Neuronal stem cell (in vitro differentiated cells): ENCODE measurements around the gene CCDC85C.

ENCODE experiments used
- DNase-seq: peaks from one replicate; pipeline ENCODE4 v3.0.0-alpha.2; 2013; ENCODE audit warnings: low spot score
- H2AFZ ChIP-seq: one replicate; pipeline ENCODE4 v1.6.1; 2013; ENCODE audit warnings: mild to moderate bottlenecking, low read length, inconsistent platforms
- H2AK5ac ChIP-seq: 2 replicates; pipeline ENCODE4 v1.6.1; 2013; ENCODE audit warnings: low read depth, mild to moderate bottlenecking, inconsistent platforms, low read length, moderate library complexity, mixed read lengths
- H2BK120ac ChIP-seq: 2 replicates; pipeline ENCODE4 v1.6.1; 2013; ENCODE audit warnings: low read depth, mild to moderate bottlenecking, inconsistent platforms, low read length, moderate library complexity, mixed read lengths
- H2BK12ac ChIP-seq: one replicate; pipeline ENCODE4 v1.6.1; 2013; ENCODE audit warnings: low read length, inconsistent platforms
- H2BK15ac ChIP-seq: 2 replicates; pipeline ENCODE4 v1.6.1; 2013; ENCODE audit warnings: mild to moderate bottlenecking, low read length, inconsistent platforms, mixed read lengths
- H2BK5ac ChIP-seq: one replicate; pipeline ENCODE4 v1.6.1; 2013; ENCODE audit warnings: inconsistent platforms, mild to moderate bottlenecking, low read length, moderate library complexity
- H3K14ac ChIP-seq: one replicate; pipeline ENCODE4 v1.6.1; 2013; ENCODE audit warnings: low read length, inconsistent platforms
- H3K18ac ChIP-seq: 2 replicates; pipeline ENCODE4 v1.6.1; 2013; ENCODE audit warnings: low read length, inconsistent platforms
- H3K23ac ChIP-seq: 2 replicates; pipeline ENCODE4 v1.6.1; 2013; ENCODE audit warnings: low read depth, mild to moderate bottlenecking, mixed read lengths, low read length, inconsistent platforms; ENCODE audit not compliant: poor library complexity
- H3K27ac ChIP-seq: replicated peaks from 3 replicates; pipeline ENCODE4 v1.5.1; 2013; ENCODE audit warnings: low read length, inconsistent platforms
- H3K27me3 ChIP-seq, 3 experiments: 2 replicates each; pipeline ENCODE4 v1.6.1; 2013; ENCODE audit warnings: low read length in 3 of 3, mild to moderate bottlenecking in 2 of 3, inconsistent platforms in 1 of 3, low read depth in 1 of 3, mixed read lengths in 1 of 3, moderate library complexity in 1 of 3; ENCODE audit not compliant: control insufficient read depth in 3 of 3, insufficient read depth in 3 of 3
- H3K36me3 ChIP-seq, 2 donors: replicated peaks in 1 of 2; 2 replicates each; pipeline ENCODE4 v1.6.1; 2013; ENCODE audit warnings: low read length in 2 of 2; ENCODE audit not compliant: control insufficient read depth in 2 of 2, insufficient read depth in 2 of 2
- H3K4ac ChIP-seq: 2 replicates; pipeline ENCODE4 v1.6.1; 2013; ENCODE audit warnings: inconsistent platforms, mild to moderate bottlenecking, low read length, moderate library complexity
- H3K4me1 ChIP-seq, 2 donors: 1 replicate in 1 of 2; 2 replicates in 1 of 2; pipeline ENCODE4 v1.6.1; 2013; ENCODE audit warnings: low read length in 2 of 2, low read depth in 1 of 2; ENCODE audit not compliant: control insufficient read depth in 2 of 2, insufficient read depth in 1 of 2
- H3K4me2 ChIP-seq: one replicate; pipeline ENCODE4 v1.6.1; 2013; ENCODE audit warnings: mild to moderate bottlenecking, low read length, inconsistent platforms; ENCODE audit not compliant: insufficient read depth, poor library complexity, severe bottlenecking
- H3K4me3 ChIP-seq, 2 donors: 2 replicates each; pipeline ENCODE4 v1.5.1; 2013; ENCODE audit warnings: low read length in 2 of 2, mild to moderate bottlenecking in 2 of 2, inconsistent platforms in 1 of 2, moderate library complexity in 1 of 2
- H3K79me1 ChIP-seq: one replicate; pipeline ENCODE4 v1.6.1; 2013; ENCODE audit warnings: low read depth, mild to moderate bottlenecking, inconsistent platforms, low read length, moderate library complexity
- H3K9ac ChIP-seq: one replicate; pipeline ENCODE4 v1.6.1; 2013; ENCODE audit warnings: mild to moderate bottlenecking, low read depth, low read length, inconsistent platforms; ENCODE audit not compliant: poor library complexity
- H3K9me3 ChIP-seq, 2 donors: replicated peaks in 1 of 2; 2 replicates each; pipeline versions ENCODE3 to v1.6.1; 2013; ENCODE audit warnings: low read length in 2 of 2, mild to moderate bottlenecking in 2 of 2, inconsistent platforms in 1 of 2, low read depth in 1 of 2, mixed read lengths in 1 of 2, moderate library complexity in 1 of 2; ENCODE audit not compliant: control insufficient read depth in 2 of 2, insufficient read depth in 1 of 2
- H4K8ac ChIP-seq: one replicate; pipeline ENCODE4 v1.6.1; 2013; ENCODE audit warnings: low read depth, mild to moderate bottlenecking, inconsistent platforms, low read length, moderate library complexity
- H4K91ac ChIP-seq: one replicate; pipeline ENCODE4 v1.6.1; 2013; ENCODE audit warnings: low read length, low read depth, mild to moderate bottlenecking, inconsistent platforms; ENCODE audit not compliant: poor library complexity
- WGBS, 2 donors: extraction: QIAGEN DNeasy Blood & Tissue Kit; methylation state at CpG; one replicate each; pipeline ENCODE4 v1.1.7; 2013; ENCODE audit warnings: missing lambda C conversion rate in 2 of 2, mixed read lengths in 1 of 2; ENCODE audit not compliant: insufficient read length in 2 of 2, insufficient replicate concordance in 1 of 2; ENCODE audit errors: extremely low coverage in 2 of 2; 5-methylcytosine and 5-hydroxymethylcytosine counted together

The CCDC85C gene

GRCh38 chr14:99522934-99523703 is 80.9 kb downstream of the CCDC85C start:
- peak overlapping the region; percentile 73 for H2BK12ac ChIP-seq
- WGBS, 2 donors, result no CpG with 5 or more reads among the region's 14 CpGs
- H2BK120ac ChIP-seq, result peak overlapping the region; percentile 30
- H2BK15ac ChIP-seq, result peak overlapping the region; percentile 91
- peak overlapping the region; percentile 69 for H3K4ac ChIP-seq
- H3K4me2 ChIP-seq, result peak overlapping the region; percentile 59
- H2AFZ ChIP-seq, result peak overlapping the region; percentile 30
- H3K23ac ChIP-seq, result no peak overlapping the region
- H3K9me3 ChIP-seq, result no peaks in the 10 kb centered on the region
- peak overlapping the region; percentile 73 for H3K27ac ChIP-seq
- H2AK5ac ChIP-seq, result peak overlapping the region; percentile 100
- no peak overlapping the region for H4K8ac ChIP-seq
- H3K9ac ChIP-seq, result no peak overlapping the region
- peaks cover 0 to 23% of the 10 kb centered on the region in 2 donors for H3K36me3 ChIP-seq
- peak overlapping the region; percentile 98 for H3K18ac ChIP-seq
- H3K4me1 ChIP-seq, result peaks cover 46 to 47% of the 10 kb centered on the region in 2 donors
- H2BK5ac ChIP-seq, result peak overlapping the region; percentile 87
- no peak overlapping the region for H3K14ac ChIP-seq
- H4K91ac ChIP-seq, result no peak overlapping the region
- peaks cover 18% of the 10 kb centered on the region for H3K79me1 ChIP-seq
- H3K4me3 ChIP-seq, result no peak overlapping the region
- DNase-seq, result peak; percentile 60
- no peaks in the 10 kb centered on the region for H3K27me3 ChIP-seq

GRCh38 chr14:99522457-99522891 is 81.5 kb downstream of the CCDC85C start:
- Histone ChIP-seq H2BK5ac (peak overlapping the region; percentile 87), H3K4me1 (peaks cover 44 to 46% of the 10 kb centered on the region in 2 donors), H3K18ac (peak overlapping the region; percentile 98), H3K9me3 (no peaks in the 10 kb centered on the region), H3K79me1 (peaks cover 21% of the 10 kb centered on the region), H3K9ac (peak overlapping the region; percentile 78), H3K4me3 (no peak overlapping the region), H3K4ac (no peak overlapping the region), H3K23ac (peak overlapping the region; percentile 88), H2AFZ (peak overlapping the region; percentile 30), H2AK5ac (peak overlapping the region; percentile 100), H2BK120ac (no peak overlapping the region), H3K4me2 (peak overlapping the region; percentile 59), H3K36me3 (peaks cover 0 to 23% of the 10 kb centered on the region in 2 donors), H3K14ac (peak overlapping the region; percentile 63), H4K8ac (no peak overlapping the region), H4K91ac (peak overlapping the region; percentile 83), H3K27ac (peak overlapping the region; percentile 73), H3K27me3 (no peaks in the 10 kb centered on the region), H2BK12ac (peak overlapping the region; percentile 82), H2BK15ac (peak overlapping the region; percentile 91)
- WGBS, 2 donors, result no CpG with 5 or more reads among the region's 12 CpGs
- no peak for DNase-seq

- H2BK15ac ChIP-seq, result peak overlapping the region; percentile 91
- H3K4me3 ChIP-seq, result no peak overlapping the region
- peak overlapping the region; percentile 98 for H3K18ac ChIP-seq
- H3K79me1 ChIP-seq, result peaks cover 23% of the 10 kb centered on the region
- H3K4me1 ChIP-seq, result peaks cover 44% of the 10 kb centered on the region in 2 donors
- H3K9me3 ChIP-seq, result no peaks in the 10 kb centered on the region
- DNase-seq, result no peak
- peaks cover 0 to 23% of the 10 kb centered on the region in 2 donors for H3K36me3 ChIP-seq
- H3K27me3 ChIP-seq, result no peaks in the 10 kb centered on the region
- no peak overlapping the region for H3K27ac ChIP-seq
- H4K91ac ChIP-seq, result no peak overlapping the region
- no peak overlapping the region for H3K4me2 ChIP-seq
- WGBS, 2 donors, result no CpG with 5 or more reads among the region's 18 CpGs
- peak overlapping the region; percentile 11 for H2BK12ac ChIP-seq
- no peak overlapping the region for H2AFZ ChIP-seq
- H3K14ac ChIP-seq, result peak overlapping the region; percentile 84
- H2BK5ac ChIP-seq, result peak overlapping the region; percentile 87
- H3K9ac ChIP-seq, result peak overlapping the region; percentile 72
- no peak overlapping the region for H3K4ac ChIP-seq
- peak overlapping the region; percentile 88 for H3K23ac ChIP-seq
- H2AK5ac ChIP-seq, result peak overlapping the region; percentile 100
- H4K8ac ChIP-seq, result no peak overlapping the region
- peak overlapping the region; percentile 6 for H2BK120ac ChIP-seq
These were observed 82.0 kb downstream of the CCDC85C start for GRCh38 chr14:99522025-99522401.
